SK-N-SH (cell line): Measurements from ENCODE around the gene SP140. TPM values are rescaled to one million over a fixed set of nuclear protein-coding genes. Genes with fewer than 3 reads are reported as not detected.

Experiments
- CTCF ChIA-PET: fragments of 300-600, 350-600 bp; formaldehyde crosslinking; extraction: SDS; loops from one replicate; lab custom pipeline; 2021; lab: Yijun Ruan, JAX
- POLR2A ChIA-PET: fragments of 350-600 bp; sonication (Branson Sonifier 250); formaldehyde crosslinking; extraction: SDS; loops from one replicate; lab custom pipeline; 2020; ENCODE audit warnings: antibody characterized with exemption, inconsistent platforms; lab: Yijun Ruan, JAX
- DNase-seq: peaks from one replicate; pipeline ENCODE4 v3.0.0; 2012
- H2AFZ ChIP-seq: fragments of 200-600 bp; sonication (generic); 2 replicates; pipeline ENCODE4 v1.8.1; 2016; ENCODE audit warnings: antibody characterized with exemption, mild to moderate bottlenecking, low read depth
- H3F3A ChIP-seq: fragments of 200-600 bp; sonication (generic); replicated peaks from 2 replicates; pipeline ENCODE3; 2016; ENCODE audit warnings: antibody characterized with exemption, mild to moderate bottlenecking; ENCODE audit not compliant: insufficient read depth
- H3K27ac ChIP-seq, 2 experiments: fragments of 200-500 bp in 1 of 2; fragments of 200-600 bp in 1 of 2; sonication (Bioruptor generic) in 1 of 2; sonication (generic), shearing (Covaris generic) in 1 of 2; 2 replicates each; pipeline versions ENCODE4 v1.5.1 to v1.6.1; 2014 to 2016; ENCODE audit warnings: low read depth in 2 of 2, inconsistent platforms in 1 of 2, low read length in 1 of 2, mild to moderate bottlenecking in 1 of 2, mixed read lengths in 1 of 2
- H3K27me3 ChIP-seq: fragments of 200-600 bp; sonication (generic), shearing (Covaris generic); 2 replicates; pipeline ENCODE4 v1.6.1; 2016; ENCODE audit warnings: mixed run types; ENCODE audit not compliant: insufficient read depth
- H3K36me3 ChIP-seq, 2 experiments: fragments of 200-500 bp in 1 of 2; fragments of 200-600 bp in 1 of 2; sonication (Bioruptor generic) in 1 of 2; sonication (generic) in 1 of 2; replicated peaks in 1 of 2; 2 replicates each; pipeline versions ENCODE3 to v1.5.1; 2014 to 2016; ENCODE audit warnings: low read length in 1 of 2, mild to moderate bottlenecking in 1 of 2; ENCODE audit not compliant: insufficient read depth in 2 of 2, control insufficient read depth in 1 of 2
- H3K4me1 ChIP-seq, 2 experiments: fragments of 200-500 bp in 1 of 2; fragments of 200-600 bp in 1 of 2; sonication (Bioruptor generic) in 1 of 2; sonication (generic), shearing (Covaris generic) in 1 of 2; 2 replicates each; pipeline versions ENCODE4 v1.5.1 to v1.6.1; 2014 to 2016; ENCODE audit warnings: low read depth in 1 of 2, low read length in 1 of 2, mixed run types in 1 of 2; ENCODE audit not compliant: insufficient read depth in 2 of 2, control insufficient read depth in 1 of 2
- H3K4me2 ChIP-seq: fragments of 200-600 bp; sonication (generic), shearing (Covaris generic); 2 replicates; pipeline ENCODE4 v1.6.1; 2017; ENCODE audit warnings: mixed run types
- H3K4me3 ChIP-seq, 2 experiments: fragments of 200-500 bp in 1 of 2; fragments of 200-600 bp in 1 of 2; sonication (Bioruptor generic) in 1 of 2; sonication (generic), shearing (Covaris generic) in 1 of 2; 2 replicates each; pipeline versions ENCODE4 v1.5.1 to v1.8.1; 2014 to 2016; ENCODE audit warnings: low read depth in 2 of 2, inconsistent platforms in 1 of 2, low read length in 1 of 2, mild to moderate bottlenecking in 1 of 2, mixed read lengths in 1 of 2, moderate library complexity in 1 of 2
- H3K79me2 ChIP-seq: fragments of 200-600 bp; sonication (generic); 2 replicates; pipeline ENCODE4 v1.8.1; 2017; ENCODE audit warnings: mild to moderate bottlenecking; ENCODE audit not compliant: insufficient read depth
- H3K9ac ChIP-seq: fragments of 200-600 bp; sonication (generic); 2 replicates; pipeline ENCODE4 v1.6.1; 2017; ENCODE audit warnings: mixed run types
- H3K9me2 ChIP-seq: fragments of 200-600 bp; sonication (generic); 2 replicates; pipeline ENCODE4 v1.6.1; 2017; ENCODE audit warnings: mixed run types
- H3K9me3 ChIP-seq: fragments of 200-600 bp; sonication (generic); 2 replicates; pipeline ENCODE4 v1.6.1; 2017; ENCODE audit warnings: mixed run types, mild to moderate bottlenecking, moderate library complexity
- H4K20me1 ChIP-seq: fragments of 200-600 bp; sonication (generic); 2 replicates; pipeline ENCODE4 v1.6.1; 2017; ENCODE audit warnings: mild to moderate bottlenecking, mixed run types; ENCODE audit not compliant: insufficient read depth
- CHD2 ChIP-seq: fragments of 150-350 bp; IDR thresholded peaks from 2 replicates; pipeline ENCODE4 v1.6.1; 2018; ENCODE audit warnings: low read length; ENCODE audit not compliant: partially characterized antibody
- CTCF ChIP-seq: fragments of 200-600 bp; sonication (generic); IDR thresholded peaks from 2 replicates; pipeline ENCODE4 v1.6.1; 2017; ENCODE audit warnings: antibody characterized with exemption, mild to moderate bottlenecking, moderate library complexity
- EP300 ChIP-seq, 2 experiments: IDR thresholded peaks; 2 replicates each; pipeline versions ENCODE4 v1.4.0 to v1.6.1; 2012; ENCODE audit warnings: borderline replicate concordance in 1 of 2, low read depth in 1 of 2, low read length in 1 of 2
- EZH2phosphoT487 ChIP-seq: fragments of 200-600 bp; sonication (generic); IDR thresholded peaks from 2 replicates; pipeline ENCODE4 v1.6.1; 2017; ENCODE audit warnings: low read depth, mixed run types, mild to moderate bottlenecking, antibody characterized with exemption, moderate library complexity, borderline replicate concordance
- FOXJ3 ChIP-seq: sonication (generic); formaldehyde crosslinking; IDR thresholded peaks from 2 replicates; pipeline ENCODE4 v1.5.1; 2020; ENCODE audit warnings: mild to moderate bottlenecking, missing genetic modification reagents
- GATA2 ChIP-seq: sonication (generic); formaldehyde crosslinking; IDR thresholded peaks from 2 replicates; pipeline ENCODE4 v1.5.0; 2020; ENCODE audit warnings: mild to moderate bottlenecking, missing genetic modification reagents
- MEF2A ChIP-seq: IDR thresholded peaks from 2 replicates; pipeline ENCODE4 v1.4.0; 2012; ENCODE audit warnings: low read depth, borderline replicate concordance
- MXI1 ChIP-seq: IDR thresholded peaks from 2 replicates; pipeline ENCODE4 v1.6.1; 2012; ENCODE audit warnings: mild to moderate bottlenecking, low read depth, low read length, improper control_type of control experiment
- NFIC ChIP-seq: IDR thresholded peaks from 2 replicates; pipeline ENCODE4 v1.4.0; 2012; ENCODE audit warnings: borderline replicate concordance
- RAD21 ChIP-seq: IDR thresholded peaks from 2 replicates; pipeline ENCODE4 v1.6.1; 2012; ENCODE audit warnings: mild to moderate bottlenecking, low read length
- RCOR1 ChIP-seq: fragments of 150-350 bp; IDR thresholded peaks from 2 replicates; pipeline ENCODE4 v1.6.1; 2017; ENCODE audit warnings: antibody characterized with exemption, low read length
- REST ChIP-seq: IDR thresholded peaks from 2 replicates; pipeline ENCODE4 v1.6.1; 2012; ENCODE audit warnings: mild to moderate bottlenecking, low read depth, low read length, moderate library complexity
- RFX5 ChIP-seq: IDR thresholded peaks from 2 replicates; pipeline ENCODE4 v1.6.1; 2012; ENCODE audit warnings: mild to moderate bottlenecking, improper control_type of control experiment, low read length
- RXRA ChIP-seq: IDR thresholded peaks from 2 replicates; pipeline ENCODE4 v1.4.0; 2012; ENCODE audit warnings: low read depth, mild to moderate bottlenecking, borderline replicate concordance
- SMC3 ChIP-seq: IDR thresholded peaks from 2 replicates; pipeline ENCODE4 v1.6.1; 2012; ENCODE audit warnings: low read depth, low read length, improper control_type of control experiment
- TAF1 ChIP-seq: IDR thresholded peaks from 2 replicates; pipeline ENCODE4 v1.6.1; 2012; ENCODE audit warnings: low read depth, mild to moderate bottlenecking, low read length, moderate library complexity, borderline replicate concordance
- USF2 ChIP-seq: fragments of 150-350 bp; IDR thresholded peaks from 2 replicates; pipeline ENCODE4 v1.6.1; 2017; ENCODE audit warnings: antibody characterized with exemption, low read length, low read depth, borderline replicate concordance
- ZBTB33 ChIP-seq: IDR thresholded peaks from 2 replicates; pipeline ENCODE4 v1.4.0; 2012; ENCODE audit warnings: low read depth, borderline replicate concordance
- WGBS: methylation state at CpG from one replicate; pipeline ENCODE4 v1.1.6; 2017; ENCODE audit warnings: low lambda C conversion rate; 5-methylcytosine and 5-hydroxymethylcytosine counted together
- polyA plus RNA-seq, 3 experiments: library from polyadenylated mRNA; depleted of rRNA; stranded (reverse); fragments of >200 nt; gene quantifications; 2 replicates each; pipeline ENCODE4 v1.2.3, GENCODE V29; 2012

Gene SP140
- polyA plus RNA-seq, 1 of the 3 experiments (the other 2 are of a cell fraction): 0.71 TPM

GRCh38 chr2:230347659-230348305, 122.2 kb downstream of the SP140 start:
- H3K9me2 ChIP-seq: no peaks in the 10 kb centered on the region
- no peak overlapping the region for H2AFZ ChIP-seq
- H4K20me1 ChIP-seq: no peaks in the 10 kb centered on the region
- H3K4me2 ChIP-seq: peak overlapping the region; percentile 11; the same call in 1 of the 2 replicates
- DNase-seq: no peak
- ChIA-PET CTCF (no interaction called here), POLR2A (no interaction called here)
- no peak for TF ChIP-seq REST
- no peak for TF ChIP-seq MEF2A
- no peak for TF ChIP-seq RCOR1
- TF ChIP-seq GATA2: no peak
- TF ChIP-seq FOXJ3 (CRISPR knock-in tag): no peak
- no peak for TF ChIP-seq CHD2
- TF ChIP-seq USF2: no peak
- TF ChIP-seq EP300 (IDR thresholded peaks at IDR 0.05; ENCODE audit: borderline replicate concordance in 1 of 2, low read depth in 1 of 2, low read length in 1 of 2): no peak
- no peak for TF ChIP-seq SMC3
- no peak for TF ChIP-seq TAF1
- no peak for TF ChIP-seq RFX5
- no peak for TF ChIP-seq MXI1
- no peak for TF ChIP-seq NFIC
- TF ChIP-seq ZBTB33: no peak
- no peak for TF ChIP-seq CTCF
- TF ChIP-seq RXRA: no peak
- TF ChIP-seq EZH2phosphoT487: no peak
- TF ChIP-seq RAD21: no peak
- H3K9ac ChIP-seq: no peak overlapping the region
- peaks cover 0 to 32% of the 10 kb centered on the region in 2 experiments for H3K36me3 ChIP-seq
- H3K4me1 ChIP-seq: no peaks in the 10 kb centered on the region
- peak overlapping the region in 1 of 2 experiments; percentile 0; a peak in 1 of 4 replicates for H3K4me3 ChIP-seq
- H3K27ac ChIP-seq: no peak overlapping the region
- peaks cover 13% of the 10 kb centered on the region for H3F3A ChIP-seq
- 30% methylated on average over 6 of the region's 6 CpGs for WGBS
- H3K27me3 ChIP-seq: no peaks in the 10 kb centered on the region
- peaks cover 12% of the 10 kb centered on the region; the same call in 1 of the 2 replicates for H3K9me3 ChIP-seq
- peaks cover 64% of the 10 kb centered on the region for H3K79me2 ChIP-seq
